Neural cell (in vitro differentiated cells): ENCODE results near the gene TANGO6.

ENCODE experiments used
- CTCF ChIP-seq: fragments of 450-650 bp; IDR thresholded peaks from 2 replicates; pipeline ENCODE4 v1.5.1; 2014; ENCODE audit warnings: antibody characterized with exemption, mild to moderate bottlenecking, moderate library complexity; ENCODE audit not compliant: poor library complexity, severe bottlenecking
- EP300 ChIP-seq: fragments of 450-650 bp; conservative IDR thresholded peaks from 2 replicates; pipeline ENCODE4 v1.6.1; 2014; ENCODE audit warnings: antibody characterized with exemption, mild to moderate bottlenecking, moderate library complexity; ENCODE audit not compliant: poor library complexity, severe bottlenecking
- EZH2 ChIP-seq: fragments of 200-600, 300-800 bp; shearing (Covaris generic), sonication (generic); IDR thresholded peaks from 2 replicates; pipeline ENCODE4 v1.6.1; 2014; ENCODE audit warnings: antibody characterized with exemption, low read length, borderline replicate concordance, mild to moderate bottlenecking; ENCODE audit not compliant: insufficient read depth, poor library complexity, severe bottlenecking
- MXI1 ChIP-seq: fragments of 450-650 bp; conservative IDR thresholded peaks from 2 replicates; pipeline ENCODE4 v1.6.1; 2014; ENCODE audit warnings: antibody characterized with exemption, mild to moderate bottlenecking; ENCODE audit not compliant: poor library complexity, severe bottlenecking
- POLR2AphosphoS5 ChIP-seq: IDR thresholded peaks from 2 replicates; pipeline ENCODE4 v1.6.1; 2012
- REST ChIP-seq: IDR thresholded peaks from 2 replicates; pipeline ENCODE4 v1.6.1; 2012; ENCODE audit warnings: borderline replicate concordance
- SMC3 ChIP-seq: fragments of 450-650 bp; conservative IDR thresholded peaks from 2 replicates; pipeline ENCODE4 v1.6.1; 2014; ENCODE audit warnings: antibody characterized with exemption, mild to moderate bottlenecking, moderate library complexity; ENCODE audit not compliant: poor library complexity
- TAF1 ChIP-seq: IDR thresholded peaks from 2 replicates; pipeline ENCODE4 v1.6.1; 2012; ENCODE audit warnings: low read depth

GRCh38 chr16:68985268-68985667 is 141.9 kb downstream of the TANGO6 start:
- TF ChIP-seq REST = no peak
- no peak for TF ChIP-seq CTCF
- no peak for TF ChIP-seq EZH2
- TF ChIP-seq TAF1 = no peak
- no peak for TF ChIP-seq POLR2AphosphoS5
- TF ChIP-seq EP300 = no peak
- no peak for TF ChIP-seq SMC3
- no peak for TF ChIP-seq MXI1
